Adrenal gland (tissue), 5 donors: ENCODE results near the gene QSOX1.

Experiments
- POLR2A ChIP-seq, 2 donors: fragments of 450-650 bp; IDR thresholded peaks; one replicate each; pipeline ENCODE4 v1.6.1; 2017; ENCODE audit warnings: antibody characterized with exemption in 2 of 2, mild to moderate bottlenecking in 2 of 2, moderate library complexity in 1 of 2
- TF ChIP-seq, protein P1 (sequence below), 6 experiments: fragments of 450-650 bp in 4 of 6; fragments of 200-600 bp in 2 of 6; sonication (generic) in 1 of 6; IDR thresholded peaks; 1 replicate in 5 of 6; 2 replicates in 1 of 6; pipeline versions ENCODE4 v1.5.1 to v1.8.0; 2016 to 2021; ENCODE audit warnings: antibody characterized with exemption in 6 of 6, mild to moderate bottlenecking in 2 of 6, moderate library complexity in 1 of 6
- donor health status: DM: no; HTN: no; CAD: no.

DNA sequence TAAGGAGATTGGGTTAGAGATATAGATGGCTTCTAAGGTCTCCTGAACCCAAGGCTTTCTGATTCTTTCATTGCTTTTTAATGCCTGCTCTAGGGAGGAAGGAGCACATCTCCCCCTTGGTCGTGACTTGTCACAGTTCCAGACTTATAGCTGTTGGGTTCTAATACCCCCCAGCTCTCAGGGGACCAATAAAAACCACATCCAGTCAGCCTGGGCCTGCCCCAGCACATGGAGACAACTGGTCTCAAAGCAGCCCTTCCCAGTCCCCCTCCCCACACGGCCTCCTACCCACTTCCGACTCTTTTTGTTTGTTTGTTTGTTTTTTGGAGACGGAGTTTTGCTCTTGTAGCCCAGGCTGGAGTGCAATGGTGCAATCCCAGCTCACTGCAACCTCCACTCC lies 23.3 kb downstream of the QSOX1 start:
- no peak for TF ChIP-seq POLR2A (IDR thresholded peaks at IDR 0.05)
- TF ChIP-seq, protein P1, sequence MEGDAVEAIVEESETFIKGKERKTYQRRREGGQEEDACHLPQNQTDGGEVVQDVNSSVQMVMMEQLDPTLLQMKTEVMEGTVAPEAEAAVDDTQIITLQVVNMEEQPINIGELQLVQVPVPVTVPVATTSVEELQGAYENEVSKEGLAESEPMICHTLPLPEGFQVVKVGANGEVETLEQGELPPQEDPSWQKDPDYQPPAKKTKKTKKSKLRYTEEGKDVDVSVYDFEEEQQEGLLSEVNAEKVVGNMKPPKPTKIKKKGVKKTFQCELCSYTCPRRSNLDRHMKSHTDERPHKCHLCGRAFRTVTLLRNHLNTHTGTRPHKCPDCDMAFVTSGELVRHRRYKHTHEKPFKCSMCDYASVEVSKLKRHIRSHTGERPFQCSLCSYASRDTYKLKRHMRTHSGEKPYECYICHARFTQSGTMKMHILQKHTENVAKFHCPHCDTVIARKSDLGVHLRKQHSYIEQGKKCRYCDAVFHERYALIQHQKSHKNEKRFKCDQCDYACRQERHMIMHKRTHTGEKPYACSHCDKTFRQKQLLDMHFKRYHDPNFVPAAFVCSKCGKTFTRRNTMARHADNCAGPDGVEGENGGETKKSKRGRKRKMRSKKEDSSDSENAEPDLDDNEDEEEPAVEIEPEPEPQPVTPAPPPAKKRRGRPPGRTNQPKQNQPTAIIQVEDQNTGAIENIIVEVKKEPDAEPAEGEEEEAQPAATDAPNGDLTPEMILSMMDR (IDR thresholded peaks at IDR 0.05), result no peak
